ENCODE results near the gene EYA3.
A peak's percentile ranks its signal among the peaks of the same experiment; 100 is the strongest.

Gene EYA3

GRCh38 chr1:28099050-28099769 lies 10.8 kb upstream of the EYA3 start:
- TF ChIP-seq ZNF274 (IDR thresholded peaks at IDR 0.05; ENCODE audit: low read depth, low read length) = no peak
- H3K4me3 ChIP-seq (ENCODE audit: low read length) = no peak overlapping the region

- TF ChIP-seq ZNF274 (IDR thresholded peaks at IDR 0.05; ENCODE audit: low read depth, low read length) = no peak
These were observed 8.7 kb upstream of the EYA3 start for GRCh38 chr1:28097100-28097472.

GRCh38 chr1:28096210-28097099 lies 8.0 kb upstream of the EYA3 start:
- TF ChIP-seq ZNF274 (IDR thresholded peaks at IDR 0.05; ENCODE audit: low read depth, low read length) = no peak

More at GRCh38 chr1:28097100-28097472, 8.7 kb upstream of the EYA3 start:
- H3K4me3 ChIP-seq (ENCODE audit: low read length) = no peak overlapping the region

GRCh38 chr1:28091043-28091781 lies 2.8 kb upstream of the EYA3 start:
- no peak for TF ChIP-seq ZNF274 (IDR thresholded peaks at IDR 0.05; ENCODE audit: low read depth, low read length)
- H3K4me3 ChIP-seq (ENCODE audit: low read length) = no peak overlapping the region

More at GRCh38 chr1:28096210-28097099, 8.0 kb upstream of the EYA3 start:
- H3K4me3 ChIP-seq (ENCODE audit: low read length) = no peak overlapping the region

GRCh38 chr1:28087614-28088167 lies 719 bp downstream of the EYA3 start:
- H3K4me3 ChIP-seq (ENCODE audit: low read length) = peak overlapping the region; percentile 76
- TF ChIP-seq ZNF274 (IDR thresholded peaks at IDR 0.05; ENCODE audit: low read depth, low read length) = no peak

GRCh38 chr1:28086651-28087050 lies 1.8 kb downstream of the EYA3 start:
- peak overlapping the region; percentile 38 for H3K4me3 ChIP-seq (ENCODE audit: low read length)
- no peak for TF ChIP-seq ZNF274 (IDR thresholded peaks at IDR 0.05; ENCODE audit: low read depth, low read length)

- H3K4me3 ChIP-seq (ENCODE audit: low read length) = no peak overlapping the region
- TF ChIP-seq ZNF274 (IDR thresholded peaks at IDR 0.05; ENCODE audit: low read depth, low read length) = no peak
These were observed 3.3 kb downstream of the EYA3 start for GRCh38 chr1:28085129-28085528.

GRCh38 chr1:28083876-28084275 lies 4.5 kb downstream of the EYA3 start:
- no peak overlapping the region for H3K4me3 ChIP-seq (ENCODE audit: low read length)
- no peak for TF ChIP-seq ZNF274 (IDR thresholded peaks at IDR 0.05; ENCODE audit: low read depth, low read length)

GRCh38 chr1:28078680-28079626 lies 9.5 kb downstream of the EYA3 start:
- TF ChIP-seq ZNF274 (IDR thresholded peaks at IDR 0.05; ENCODE audit: low read depth, low read length) = no peak

GRCh38 chr1:28078262-28078661 lies 10.1 kb downstream of the EYA3 start:
- H3K4me3 ChIP-seq (ENCODE audit: low read length) = no peak overlapping the region
- TF ChIP-seq ZNF274 (IDR thresholded peaks at IDR 0.05; ENCODE audit: low read depth, low read length) = no peak

More at GRCh38 chr1:28078680-28079626, 9.5 kb downstream of the EYA3 start:
- no peak overlapping the region for H3K4me3 ChIP-seq (ENCODE audit: low read length)

GRCh38 chr1:28074892-28075511 lies 13.4 kb downstream of the EYA3 start:
- no peak overlapping the region for H3K4me3 ChIP-seq (ENCODE audit: low read length)
- no peak for TF ChIP-seq ZNF274 (IDR thresholded peaks at IDR 0.05; ENCODE audit: low read depth, low read length)

- TF ChIP-seq ZNF274 (IDR thresholded peaks at IDR 0.05; ENCODE audit: low read depth, low read length) = no peak
- no peak overlapping the region for H3K4me3 ChIP-seq (ENCODE audit: low read length)
These were observed 14.5 kb downstream of the EYA3 start for GRCh38 chr1:28073867-28074266.

- no peak overlapping the region for H3K4me3 ChIP-seq (ENCODE audit: low read length)
- TF ChIP-seq ZNF274 (IDR thresholded peaks at IDR 0.05; ENCODE audit: low read depth, low read length) = no peak
These were observed 16.6 kb downstream of the EYA3 start for GRCh38 chr1:28071813-28072212.
